CD4-positive, CD25-positive, alpha-beta regulatory T cell (primary cell): ENCODE measurements around the gene UBE3D. TPM values are rescaled to one million over a fixed set of nuclear protein-coding genes. Genes with fewer than 3 reads are reported as not detected.

Experiments
- polyA plus RNA-seq, 4 donors: library from polyadenylated mRNA; unstranded; fragments of 300-500 nt; fragmentation: Illumina TruSeq; gene quantifications; one replicate each; pipeline ENCODE4 v1.2.3, GENCODE V29; 2021
- total RNA-seq: library from RNA; stranded (reverse); gene quantifications from one replicate; pipeline ENCODE4 v1.2.3, GENCODE V29; 2022

Gene UBE3D
- total and polyA plus RNA-seq, 5 donors from 2014 or later = 3.8 to 7.8 (median 5.5) TPM

Other genes starting within 250 kb of the UBE3D start
- gene DOP1A, start 1.8 kb upstream of the UBE3D start, total RNA-seq = 21.7 TPM
- 1 to 10 TPM; 2.1 to 3.8 (median 2.5) TPM for gene DOP1A, start 1.8 kb upstream of the UBE3D start, polyA plus RNA-seq
- 15.8 TPM for gene PGM3, start 127.4 kb upstream of the UBE3D start, total RNA-seq
- gene PGM3, start 127.4 kb upstream of the UBE3D start, polyA plus RNA-seq = 1 to 10 TPM; 6.4 to 7.9 (median 7.0) TPM
- gene RWDD2A, start 127.5 kb upstream of the UBE3D start, total RNA-seq = 2.1 TPM
- gene RWDD2A, start 127.5 kb upstream of the UBE3D start, polyA plus RNA-seq = 1 to 10 TPM; 3.0 to 3.7 (median 3.3) TPM